HFFc6 (cell line): ENCODE data around the gene TSPAN17. TPM values are rescaled to one million over a fixed set of nuclear protein-coding genes. Genes with fewer than 3 reads are reported as not detected.

Experiments used
- DNase-seq: peaks from one replicate; pipeline ENCODE4 v3.0.0-alpha.2; 2018
- H3K27ac Mint-ChIP-seq: 2 replicates; pipeline ENCODE4 v1.8.0; 2020; ENCODE audit warnings: mild to moderate bottlenecking, mixed read lengths
- H3K27me3 Mint-ChIP-seq: 2 replicates; pipeline ENCODE4 v1.8.0; 2021; ENCODE audit warnings: mild to moderate bottlenecking, moderate library complexity, mixed read lengths; ENCODE audit not compliant: insufficient read depth
- H3K36me3 Mint-ChIP-seq: 2 replicates; pipeline ENCODE4 v1.8.0; 2021; ENCODE audit warnings: low read depth, mixed read lengths
- H3K4me1 Mint-ChIP-seq: 2 replicates; pipeline ENCODE4 v1.8.0; 2020; ENCODE audit warnings: low read depth, mixed read lengths
- H3K4me3 Mint-ChIP-seq: 2 replicates; pipeline ENCODE4 v1.8.0; 2020; ENCODE audit warnings: mild to moderate bottlenecking, moderate library complexity, mixed read lengths
- H3K9me3 Mint-ChIP-seq: 2 replicates; pipeline ENCODE4 v1.8.0; 2020; ENCODE audit warnings: mild to moderate bottlenecking, mixed read lengths
- CTCF ChIP-seq: fragments of 200-600 bp; sonication (generic); IDR thresholded peaks from 2 replicates; pipeline ENCODE4 v1.5.0; 2021; ENCODE audit warnings: antibody characterized with exemption, mild to moderate bottlenecking
- microRNA-seq: library from miRNA; unstranded; fragments of <30 nt; microRNA quantifications from one replicate; pipeline ENCODE4, GENCODE V29; 2019
- total RNA-seq, 6 experiments: library from RNA; stranded (reverse); fragmentation: NEBNext Ultra II Directional; extraction: Animal tissue kit (Norgen Biotek cat#: 25700); gene quantifications; 2 replicates in 1 of 6; 3 replicates in 5 of 6; pipeline ENCODE4 v1.2.3, GENCODE V29; 2021

Gene TSPAN17
- total RNA-seq, 6 experiments from 2014 or later, result 51.4 to 64.9 (median 57.6) TPM

GRCh38 chr5:176704355-176704754 is 57.1 kb downstream of the TSPAN17 start:
- Mint-ChIP-seq H3K27ac (no peak overlapping the region), H3K27me3 (peaks cover 71% of the 10 kb centered on the region), H3K4me3 (no peak overlapping the region), H3K36me3 (no peaks in the 10 kb centered on the region), H3K9me3 (no peaks in the 10 kb centered on the region), H3K4me1 (no peaks in the 10 kb centered on the region)
- TF ChIP-seq CTCF, result no peak
- DNase-seq, result no peak

- DNase-seq, result no peak
- peaks cover 72% of the 10 kb centered on the region for H3K27me3 Mint-ChIP-seq
- no peaks in the 10 kb centered on the region for H3K36me3 Mint-ChIP-seq
- TF ChIP-seq CTCF, result no peak
- H3K9me3 Mint-ChIP-seq, result no peaks in the 10 kb centered on the region
- no peak overlapping the region for H3K27ac Mint-ChIP-seq
- H3K4me1 Mint-ChIP-seq, result no peaks in the 10 kb centered on the region
- no peak overlapping the region for H3K4me3 Mint-ChIP-seq
Observed at GRCh38 chr5:176704817-176705216, 57.5 kb downstream of the TSPAN17 start.

Small RNAs within 50 kb of the gene (microRNA-seq; reads per million reads assigned to microRNA genes)
- not detected for gene MIR4281

Other genes starting within 250 kb of the TSPAN17 start
- gene CLTB, start 230.9 kb upstream of the TSPAN17 start, total RNA-seq, result 100 to 1,000 TPM; 178 to 226 (median 202) TPM
- gene FAF2, start 199.1 kb upstream of the TSPAN17 start, total RNA-seq, result 10 to 100 TPM; 43.4 to 53.1 (median 49.3) TPM
- 10 to 100 TPM; 10.6 to 13.4 (median 11.3) TPM for gene RNF44, start 110.1 kb upstream of the TSPAN17 start, total RNA-seq
- gene CDHR2, start 98.1 kb upstream of the TSPAN17 start, total RNA-seq, result not detected
- 1 to 10 TPM; 2.3 to 5.4 (median 2.6) TPM for gene GPRIN1, start 37.3 kb upstream of the TSPAN17 start, total RNA-seq
- not detected for gene SNCB, start 16.9 kb upstream of the TSPAN17 start, total RNA-seq
- not detected for gene EIF4E1B, start 16.8 kb upstream of the TSPAN17 start, total RNA-seq
- not detected for gene UNC5A, start 163.1 kb downstream of the TSPAN17 start, total RNA-seq